IMR-90 (cell line): ENCODE measurements around the gene LY6G6F. TPM values are rescaled to one million over a fixed set of nuclear protein-coding genes. Genes with fewer than 3 reads are reported as not detected.
A peak's percentile ranks its signal among the peaks of the same experiment; 100 is the strongest.

Source experiments
- ATAC-seq: fragments of 200-7000 bp; cut with Tn5 transposase; 2 replicates; pipeline ENCODE4 v1.9.1; 2020; ENCODE audit warnings: low read depth, mild to moderate bottlenecking, moderate library complexity
- BruUV-seq: library from RNA; stranded (reverse); fragments of 400-500 nt; replicated peaks from 2 replicates; lab custom pipeline; 2021; lab: Mats Ljungman, UMichigan
- CTCF ChIA-PET: fragments of 300-600 bp; formaldehyde crosslinking; extraction: SDS; loops from one replicate; lab custom pipeline; 2021; ENCODE audit warnings: antibody characterized with exemption; lab: Yijun Ruan, JAX
- POLR2A ChIA-PET: fragments of 300-600 bp; sonication (Branson Sonifier 250); formaldehyde crosslinking; loops from one replicate; lab custom pipeline; 2022; ENCODE audit warnings: antibody characterized with exemption; ENCODE audit not compliant: unreplicated experiment; lab: Charles Lee
- DNase-seq: peaks from one replicate; pipeline ENCODE4 v3.0.0; 2013
- H2AFZ ChIP-seq: replicated peaks from 2 replicates; pipeline ENCODE3; 2013; ENCODE audit warnings: low read length, mild to moderate bottlenecking; ENCODE audit not compliant: poor library complexity
- H2AK5ac ChIP-seq: 2 replicates; pipeline ENCODE4 v1.6.1; 2013; ENCODE audit warnings: low read depth, low read length, inconsistent platforms
- H2AK9ac ChIP-seq: replicated peaks from 2 replicates; pipeline ENCODE3; 2013; ENCODE audit warnings: mild to moderate bottlenecking, low read depth, low read length, moderate library complexity; ENCODE audit not compliant: poor library complexity
- H2BK120ac ChIP-seq: 2 replicates; pipeline ENCODE4 v1.6.1; 2013; ENCODE audit warnings: low read depth, low read length, inconsistent platforms
- H2BK15ac ChIP-seq: 3 replicates; pipeline ENCODE4 v1.6.1; 2013; ENCODE audit warnings: low read depth, low read length, inconsistent platforms
- H2BK20ac ChIP-seq: 2 replicates; pipeline ENCODE4 v1.6.1; 2013; ENCODE audit warnings: low read depth, mild to moderate bottlenecking, inconsistent platforms, low read length, moderate library complexity
- H2BK5ac ChIP-seq: 2 replicates; pipeline ENCODE4 v1.6.1; 2013; ENCODE audit warnings: mild to moderate bottlenecking, low read depth, low read length, inconsistent platforms; ENCODE audit not compliant: poor library complexity, severe bottlenecking
- H3K14ac ChIP-seq: replicated peaks from 2 replicates; pipeline ENCODE4 v1.6.1; 2013; ENCODE audit warnings: low read depth, low read length, inconsistent platforms
- H3K18ac ChIP-seq: 2 replicates; pipeline ENCODE4 v1.6.1; 2013; ENCODE audit warnings: low read depth, low read length, control low read depth
- H3K23ac ChIP-seq: 2 replicates; pipeline ENCODE4 v1.6.1; 2013; ENCODE audit warnings: low read depth, low read length, inconsistent platforms
- H3K27ac ChIP-seq: 2 replicates; pipeline ENCODE4 v1.5.1; 2013; ENCODE audit warnings: mild to moderate bottlenecking, control low read depth, low read length; ENCODE audit not compliant: insufficient read depth
- H3K27me3 ChIP-seq: 2 replicates; pipeline ENCODE4 v1.6.1; 2013; ENCODE audit warnings: low read length; ENCODE audit not compliant: control insufficient read depth, insufficient read depth
- H3K36me3 ChIP-seq: 2 replicates; pipeline ENCODE4 v1.6.1; 2013; ENCODE audit warnings: low read length, mixed read lengths; ENCODE audit not compliant: control insufficient read depth, insufficient read depth
- H3K4ac ChIP-seq: 2 replicates; pipeline ENCODE4 v1.6.1; 2013; ENCODE audit warnings: low read depth, low read length, inconsistent platforms
- H3K4me1 ChIP-seq: 2 replicates; pipeline ENCODE4 v1.6.1; 2013; ENCODE audit warnings: low read length, mixed read lengths; ENCODE audit not compliant: control insufficient read depth, insufficient read depth
- H3K4me2 ChIP-seq: 2 replicates; pipeline ENCODE4 v1.6.1; 2013; ENCODE audit warnings: low read depth, mild to moderate bottlenecking, control low read depth, low read length, moderate library complexity
- H3K4me3 ChIP-seq: 2 replicates; pipeline ENCODE4 v1.5.1; 2013; ENCODE audit warnings: low read depth, mild to moderate bottlenecking, control low read depth, low read length, moderate library complexity; ENCODE audit not compliant: insufficient read depth
- H3K56ac ChIP-seq: 2 replicates; pipeline ENCODE4 v1.6.1; 2013; ENCODE audit warnings: low read length, inconsistent platforms; ENCODE audit not compliant: insufficient read depth; ENCODE audit errors: extremely low read depth
- H3K79me1 ChIP-seq, 2 experiments: 2 replicates each; pipeline ENCODE4 v1.6.1; 2013; ENCODE audit warnings: low read length in 2 of 2, inconsistent platforms in 1 of 2, low read depth in 1 of 2
- H3K9ac ChIP-seq: 2 replicates; pipeline ENCODE4 v1.6.1; 2013; ENCODE audit warnings: low read depth, low read length, control low read depth
- H3K9me1 ChIP-seq: 2 replicates; pipeline ENCODE4 v1.6.1; 2013; ENCODE audit warnings: low read length, inconsistent platforms; ENCODE audit not compliant: insufficient read depth
- H3K9me3 ChIP-seq: 2 replicates; pipeline ENCODE4 v1.6.1; 2013; ENCODE audit warnings: low read length; ENCODE audit not compliant: control insufficient read depth, insufficient read depth
- H4K20me1 ChIP-seq: 2 replicates; pipeline ENCODE4 v1.6.1; 2013; ENCODE audit warnings: low read length, inconsistent platforms; ENCODE audit not compliant: insufficient read depth
- H4K5ac ChIP-seq: 2 replicates; pipeline ENCODE4 v1.6.1; 2013; ENCODE audit warnings: mild to moderate bottlenecking, low read depth, low read length, control low read depth
- H4K8ac ChIP-seq, 2 experiments: 2 replicates each; pipeline ENCODE4 v1.6.1; 2013; ENCODE audit warnings: low read depth in 2 of 2, low read length in 2 of 2, control low read depth in 1 of 2, inconsistent platforms in 1 of 2
- H4K91ac ChIP-seq: 2 replicates; pipeline ENCODE4 v1.6.1; 2013; ENCODE audit warnings: low read depth, low read length, inconsistent platforms; ENCODE audit not compliant: insufficient read depth
- BHLHE40 ChIP-seq: fragments of 150-350 bp; IDR thresholded peaks from 2 replicates; pipeline ENCODE4 v1.6.1; 2016; ENCODE audit warnings: mild to moderate bottlenecking, low read depth, low read length
- MAFK ChIP-seq: IDR thresholded peaks from 2 replicates; pipeline ENCODE4 v1.6.1; 2012; ENCODE audit warnings: low read depth, low read length, improper control_type of control experiment
- RFX5 ChIP-seq: IDR thresholded peaks from 2 replicates; pipeline ENCODE4 v1.8.0; 2012; ENCODE audit warnings: low read depth, mild to moderate bottlenecking, low read length, moderate library complexity
- SMC3 ChIP-seq: fragments of 150-350 bp; IDR thresholded peaks from 2 replicates; pipeline ENCODE4 v1.6.1; 2016; ENCODE audit warnings: low read depth, mild to moderate bottlenecking, antibody characterized with exemption, low read length, moderate library complexity
- WGBS, 2 experiments: methylation state at CpG; one replicate each; pipeline versions ENCODE4 v1.1.5 to v1.1.7; 2013; ENCODE audit warnings: missing lambda C conversion rate in 2 of 2; ENCODE audit not compliant: insufficient read length in 1 of 2; ENCODE audit errors: extremely low coverage in 2 of 2; 5-methylcytosine and 5-hydroxymethylcytosine counted together
- dilution Hi-C: fragments of 300-500 bp; cut with HindIII; formaldehyde crosslinking; loops from one replicate; pipeline ENCODE4 v1.14.3; 2018; ENCODE audit warnings: low sequenced_read_pairs; ENCODE audit not compliant: unreplicated experiment
- in situ Hi-C: fragments of 300-500 bp; cut with MboI; formaldehyde crosslinking; loops from 3 replicates; pipeline ENCODE4 v1.14.3; 2019; ENCODE audit warnings: low sequenced_read_pairs, inconsistent platforms, mixed read lengths
- intact Hi-C: fragments of 100-400 bp; cut with micrococcal nuclease; formaldehyde crosslinking; loops from 2 replicates; pipeline ENCODE4 v1.10.0; 2022
- polyA plus RNA-seq, 3 experiments: library from polyadenylated mRNA; depleted of rRNA; stranded (reverse); fragments of >200 nt; gene quantifications; 2 replicates each; pipeline ENCODE4 v1.2.3, GENCODE V29; 2012; ENCODE audit warnings: low replicate concordance in 1 of 3
- total RNA-seq: library from RNA; depleted of rRNA; stranded (reverse); fragments of >200 nt; gene quantifications from 2 replicates; pipeline ENCODE4 v1.2.3, GENCODE V29; 2012

Gene LY6G6F
- total and polyA plus RNA-seq, 2 of the 4 experiments (the other 2 are of a cell fraction): not detected

- H3K18ac ChIP-seq: peak within 1 kb of the TSS; percentile 66; the same call in 1 of the 2 replicates
- peak within 1 kb of the TSS; percentile 67 for H3K56ac ChIP-seq
- DNase-seq: no peak
- WGBS, 2 experiments: 6% methylated on average over 14 of the region's 36 CpGs; no CpG with 5 or more reads in 1 of the 2 experiments
- peak within 1 kb of the TSS; percentile 89 for H3K14ac ChIP-seq
- H3K4me2 ChIP-seq: peak within 1 kb of the TSS; percentile 92
- H4K20me1 ChIP-seq: peaks cover 26% of the 10 kb centered on the region
- H3K9ac ChIP-seq: peak within 1 kb of the TSS; percentile 81
- H2AK5ac ChIP-seq: peak within 1 kb of the TSS; percentile 90
- H4K91ac ChIP-seq: peak within 1 kb of the TSS; percentile 72
- in situ Hi-C loops (no loop called here), intact Hi-C loops (loop anchor here (2.0 kb wide), 2 partner anchors 48 to 102 kb away; partner anchors contain the start of gene LY6G5C), dilution Hi-C loops (no loop called here)
- ChIA-PET CTCF (interaction anchor here (0.5 to 0.7 kb wide), 2 partner anchors 42 to 48 kb away, joined by 3 read pairs; partner anchors contain the start of gene LY6G5C), POLR2A (interaction anchor here (0.6 kb wide), 1 partner anchor 189 kb away, joined by 3 read pairs; no protein-coding TSS in a partner anchor)
- H3K9me1 ChIP-seq: peaks cover under 1% of the 10 kb centered on the region; the same call in 1 of the 2 replicates
- H3K23ac ChIP-seq: peak within 1 kb of the TSS; percentile 91; the same call in 1 of the 2 replicates
- H2BK15ac ChIP-seq: peak within 1 kb of the TSS; percentile 45; the same call in 1 of the 3 replicates
- peak within 1 kb of the TSS; percentile 85 for H3K27ac ChIP-seq
- H3K79me1 ChIP-seq: peaks cover 0 to 44% of the 10 kb centered on the region in 2 experiments; a peak in 3 of 4 replicates
- no TSS peak for BruUV-seq
- H2BK5ac ChIP-seq: peak within 1 kb of the TSS; percentile 83
- peak within 1 kb of the TSS; percentile 99 for H2AK9ac ChIP-seq
- peak within 1 kb of the TSS; percentile 85 for H3K4me3 ChIP-seq
- peak within 1 kb of the TSS; percentile 17 to 82; a peak in 2 of 4 replicates for H4K8ac ChIP-seq
- peaks cover 3% of the 10 kb centered on the region for H3K4me1 ChIP-seq
- H4K5ac ChIP-seq: peak within 1 kb of the TSS; percentile 50
- H2BK120ac ChIP-seq: peak within 1 kb of the TSS; percentile 78
- peak; percentile 33 for ATAC-seq
- H3K4ac ChIP-seq: peak within 1 kb of the TSS; percentile 92
- H3K27me3 ChIP-seq: no peaks in the 10 kb centered on the region
- peak within 1 kb of the TSS; percentile 96 for H2AFZ ChIP-seq
- H3K36me3 ChIP-seq: peaks cover 44% of the 10 kb centered on the region
- TF ChIP-seq BHLHE40 (no peak), RFX5 (no peak), MAFK (no peak), SMC3 (no peak)
- H2BK20ac ChIP-seq: 0 out of 2 replicates have a peak within 1 kb of the TSS, but pooled peaks have one; percentile 6
- no peaks in the 10 kb centered on the region for H3K9me3 ChIP-seq
These were observed 22.3 kb downstream of the LY6G6F start, which contains the start of gene DDAH2 for GRCh38 chr6:31728767-31729514. DDAH2 (minus strand) TSS chr6:31729299; CDS start chr6:31729161, 138 bp downstream.
